OCI-LY7 (cell line): Measurements from ENCODE around the gene CLINT1. TPM values are rescaled to one million over a fixed set of nuclear protein-coding genes. Genes with fewer than 3 reads are reported as not detected.
A peak's percentile ranks its signal among the peaks of the same experiment; 100 is the strongest.

ENCODE experiments used
- BruUV-seq: library from RNA; stranded (reverse); fragments of 400-500 nt; replicated peaks from 2 replicates; lab custom pipeline; 2021; lab: Mats Ljungman, UMichigan
- CTCF ChIA-PET: fragments of 300-600 bp; sonication (Branson Sonifier 250); formaldehyde crosslinking; loops from one replicate; lab custom pipeline; 2022; ENCODE audit warnings: antibody characterized with exemption; ENCODE audit not compliant: unreplicated experiment; lab: Charles Lee
- POLR2A ChIA-PET: fragments of 300-600 bp; sonication (Branson Sonifier 250); formaldehyde crosslinking; loops from one replicate; lab custom pipeline; 2022; ENCODE audit warnings: antibody characterized with exemption; lab: Charles Lee
- DNase-seq: peaks from one replicate; pipeline ENCODE4 v3.0.0-alpha.2; 2015; ENCODE audit warnings: low spot score
- H2AFZ ChIP-seq: fragments of 200-600 bp; sonication (generic), shearing (Covaris generic); 2 replicates; pipeline ENCODE4 v1.6.1; 2014; ENCODE audit warnings: mild to moderate bottlenecking, antibody characterized with exemption, low read length, moderate library complexity
- H3K27ac ChIP-seq: fragments of 200-600 bp; sonication (generic); 2 replicates; pipeline ENCODE4 v1.5.1; 2014; ENCODE audit warnings: mixed run types, low read depth, mild to moderate bottlenecking, moderate library complexity, low read length, inconsistent platforms; ENCODE audit not compliant: poor library complexity, severe bottlenecking
- H3K36me3 ChIP-seq: fragments of 200-600 bp; sonication (generic); 2 replicates; pipeline ENCODE4 v1.6.1; 2014; ENCODE audit warnings: mild to moderate bottlenecking, antibody characterized with exemption, low read length, moderate library complexity, mixed read lengths; ENCODE audit not compliant: insufficient read depth
- H3K4me1 ChIP-seq: fragments of 200-600 bp; sonication (generic); 2 replicates; pipeline ENCODE4 v1.5.1; 2014; ENCODE audit warnings: mild to moderate bottlenecking, low read length; ENCODE audit not compliant: insufficient read depth, poor library complexity, severe bottlenecking
- H3K4me2 ChIP-seq: fragments of 200-600 bp; sonication (generic); 2 replicates; pipeline ENCODE4 v1.6.1; 2014; ENCODE audit warnings: mild to moderate bottlenecking, low read length
- H3K4me3 ChIP-seq: fragments of 200-600 bp; sonication (generic); 2 replicates; pipeline ENCODE4 v1.5.1; 2014; ENCODE audit warnings: mild to moderate bottlenecking, low read depth, low read length; ENCODE audit not compliant: poor library complexity, severe bottlenecking
- H3K79me2 ChIP-seq: fragments of 200-600 bp; sonication (generic); 2 replicates; pipeline ENCODE4 v1.6.1; 2016; ENCODE audit warnings: low read depth, mild to moderate bottlenecking, low read length, moderate library complexity, mixed read lengths; ENCODE audit not compliant: insufficient read depth
- H3K9me2 ChIP-seq: fragments of 200-600 bp; sonication (generic); 2 replicates; pipeline ENCODE4 v1.6.1; 2016; ENCODE audit warnings: mild to moderate bottlenecking, low read length, mixed read lengths; ENCODE audit not compliant: insufficient read depth
- H3K9me3 ChIP-seq: fragments of 200-600 bp; sonication (generic); 2 replicates; pipeline ENCODE4 v1.6.1; 2014; ENCODE audit warnings: mild to moderate bottlenecking, mixed run types, low read length, mixed read lengths
- H4K20me1 ChIP-seq: fragments of 200-600 bp; sonication (generic); 2 replicates; pipeline ENCODE4 v1.6.1; 2014; ENCODE audit warnings: mild to moderate bottlenecking, antibody characterized with exemption, low read length, moderate library complexity, mixed read lengths; ENCODE audit not compliant: insufficient read depth
- CTCF ChIP-seq: fragments of 200-600 bp; sonication (generic); conservative IDR thresholded peaks from 2 replicates; pipeline ENCODE4 v1.5.1; 2014; ENCODE audit warnings: mild to moderate bottlenecking, antibody characterized with exemption, low read length, moderate library complexity, mixed read lengths
- EZH2phosphoT487 ChIP-seq: fragments of 200-600 bp; sonication (generic); IDR thresholded peaks from 2 replicates; pipeline ENCODE4 v1.6.1; 2018; ENCODE audit warnings: low read depth, borderline replicate concordance, mild to moderate bottlenecking, mixed run types, antibody characterized with exemption, low read length, moderate library complexity, mixed read lengths
- intact Hi-C: fragments of 100-400 bp; cut with micrococcal nuclease; formaldehyde crosslinking; loops from one replicate; pipeline ENCODE4 v1.10.0; 2022; ENCODE audit not compliant: unreplicated experiment
- total RNA-seq, 2 experiments: library from RNA; depleted of rRNA in 1 of 2; stranded (reverse); fragments of >200 nt in 1 of 2; shearing (Covaris generic) in 1 of 2; gene quantifications; 2 replicates each; pipeline ENCODE4 v1.2.3, GENCODE V29; 2014 to 2022

Gene CLINT1
- total RNA-seq, 2 experiments from 2014 or later = 107 to 135 TPM

GRCh38 chr5:157741131-157741530 is 117.8 kb downstream of the CLINT1 start:
- no peak overlapping the region for H3K4me2 ChIP-seq
- CTCF ChIA-PET = interaction anchor here (0.6 kb wide), 1 partner anchor 10 kb away, joined by 3 read pairs; no protein-coding TSS in a partner anchor
- no peaks in the 10 kb centered on the region for H3K79me2 ChIP-seq
- POLR2A ChIA-PET = interaction anchor here (0.6 to 5.0 kb wide), 9 partner anchors 9 to 1388 kb away, joined by 3 to 31 read pairs (median 4); partner anchors contain the start of gene THG1L
- peaks cover 6% of the 10 kb centered on the region; the same call in 1 of the 2 replicates for H4K20me1 ChIP-seq
- H3K27ac ChIP-seq = no peak overlapping the region
- H3K4me1 ChIP-seq = peaks cover 22% of the 10 kb centered on the region
- no peak overlapping the region for H3K4me3 ChIP-seq
- H3K36me3 ChIP-seq = peaks cover 45% of the 10 kb centered on the region
- H2AFZ ChIP-seq = no peak overlapping the region
- no TSS peak for BruUV-seq
- H3K9me3 ChIP-seq = peaks cover 7% of the 10 kb centered on the region; the same call in 1 of the 2 replicates
- intact Hi-C loops = loop anchor here (5.0 kb wide), 1 partner anchor 139 kb away; no protein-coding TSS in a partner anchor
- no peaks in the 10 kb centered on the region for H3K9me2 ChIP-seq
- no peak for TF ChIP-seq CTCF
- TF ChIP-seq EZH2phosphoT487 = no peak
- DNase-seq = no peak

- ChIA-PET CTCF (no interaction called here), POLR2A (interaction anchor here (0.7 to 5.0 kb wide), 2 partner anchors 8 to 309 kb away, joined by 5 to 31 read pairs; partner anchors contain the start of gene THG1L)
- Histone ChIP-seq H3K4me3 (no peak overlapping the region), H3K9me3 (peaks cover 7% of the 10 kb centered on the region; the same call in 1 of the 2 replicates), H3K27ac (no peak overlapping the region), H2AFZ (no peak overlapping the region), H3K4me1 (peaks cover 18% of the 10 kb centered on the region), H4K20me1 (no peaks in the 10 kb centered on the region; the same call in 1 of the 2 replicates), H3K4me2 (no peak overlapping the region), H3K9me2 (no peaks in the 10 kb centered on the region), H3K79me2 (no peaks in the 10 kb centered on the region), H3K36me3 (peaks cover 54% of the 10 kb centered on the region)
- TF ChIP-seq CTCF (peak; percentile 85), EZH2phosphoT487 (no peak)
- TSS peak; percentile 29 for BruUV-seq
- peak; percentile 54 for DNase-seq
- intact Hi-C loops = loop anchor here (5.0 kb wide), 1 partner anchor 138 kb away; no protein-coding TSS in a partner anchor
Observed at GRCh38 chr5:157740229-157740610, 118.7 kb downstream of the CLINT1 start.
